Glutamatergic neuron (in vitro differentiated cells): ENCODE results near the gene SNAP25. TPM values are rescaled to one million over a fixed set of nuclear protein-coding genes. Genes with fewer than 3 reads are reported as not detected.

Experiments
- DNase-seq: peaks from one replicate; pipeline ENCODE4 v3.0.0; 2022
- H3K27ac Mint-ChIP-seq: one replicate; pipeline ENCODE4 v1.8.0; 2020; ENCODE audit warnings: mild to moderate bottlenecking, mixed read lengths, inconsistent platforms; ENCODE audit not compliant: unreplicated experiment
- H3K27me3 Mint-ChIP-seq: one replicate; pipeline ENCODE4 v1.8.0; 2020; ENCODE audit warnings: mild to moderate bottlenecking, moderate library complexity, mixed read lengths, inconsistent platforms; ENCODE audit not compliant: unreplicated experiment
- H3K36me3 Mint-ChIP-seq: one replicate; pipeline ENCODE4 v1.8.0; 2020; ENCODE audit warnings: mild to moderate bottlenecking, mixed read lengths, inconsistent platforms; ENCODE audit not compliant: unreplicated experiment
- H3K4me1 Mint-ChIP-seq: one replicate; pipeline ENCODE4 v1.8.0; 2020; ENCODE audit warnings: mild to moderate bottlenecking, low read depth, mixed read lengths, inconsistent platforms; ENCODE audit not compliant: unreplicated experiment
- H3K4me3 Mint-ChIP-seq: one replicate; pipeline ENCODE4 v1.8.0; 2020; ENCODE audit warnings: mild to moderate bottlenecking, mixed read lengths, inconsistent platforms; ENCODE audit not compliant: unreplicated experiment
- H3K9me3 Mint-ChIP-seq: one replicate; pipeline ENCODE4 v1.8.0; 2020; ENCODE audit warnings: mild to moderate bottlenecking, moderate library complexity, mixed read lengths, inconsistent platforms; ENCODE audit not compliant: unreplicated experiment
- total RNA-seq: library from RNA; stranded (reverse); fragmentation: NEBNext Ultra II Directional; extraction: Animal tissue kit (Norgen Biotek cat#: 25700); gene quantifications from one replicate; pipeline ENCODE4 v1.2.1, GENCODE V29; 2021; ENCODE audit not compliant: unreplicated experiment
- TF ChIP-seq, protein P1 (sequence below): fragments of 200-600 bp; sonication (generic); IDR thresholded peaks from one replicate; pipeline ENCODE4 v1.5.0; 2021; ENCODE audit not compliant: partially characterized antibody, unreplicated experiment

The SNAP25 gene
- total RNA-seq, 1 donor from 2014 or later, result 61.0 TPM

DNA sequence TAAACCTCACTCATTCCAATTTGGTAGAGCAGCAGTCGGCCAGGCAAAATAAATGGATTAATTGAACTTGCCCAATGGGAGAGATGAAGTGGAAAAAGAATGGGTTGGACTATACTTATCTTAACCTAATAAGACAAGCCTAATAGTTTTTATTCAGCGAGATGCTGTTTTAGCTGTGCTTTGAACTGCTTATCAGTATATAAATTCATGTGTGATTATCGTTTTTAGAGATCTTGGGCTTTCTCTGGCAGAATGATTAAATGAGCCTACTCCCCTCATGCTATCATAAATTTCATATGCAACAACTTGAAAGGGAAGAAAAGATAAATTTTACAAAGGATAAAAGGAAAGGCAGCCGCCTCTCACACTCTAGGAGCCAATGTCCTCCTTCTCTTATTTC is 59.8 kb downstream of the SNAP25 start:
- no peaks in the 10 kb centered on the region for H3K9me3 Mint-ChIP-seq
- H3K27me3 Mint-ChIP-seq, result no peaks in the 10 kb centered on the region

DNA sequence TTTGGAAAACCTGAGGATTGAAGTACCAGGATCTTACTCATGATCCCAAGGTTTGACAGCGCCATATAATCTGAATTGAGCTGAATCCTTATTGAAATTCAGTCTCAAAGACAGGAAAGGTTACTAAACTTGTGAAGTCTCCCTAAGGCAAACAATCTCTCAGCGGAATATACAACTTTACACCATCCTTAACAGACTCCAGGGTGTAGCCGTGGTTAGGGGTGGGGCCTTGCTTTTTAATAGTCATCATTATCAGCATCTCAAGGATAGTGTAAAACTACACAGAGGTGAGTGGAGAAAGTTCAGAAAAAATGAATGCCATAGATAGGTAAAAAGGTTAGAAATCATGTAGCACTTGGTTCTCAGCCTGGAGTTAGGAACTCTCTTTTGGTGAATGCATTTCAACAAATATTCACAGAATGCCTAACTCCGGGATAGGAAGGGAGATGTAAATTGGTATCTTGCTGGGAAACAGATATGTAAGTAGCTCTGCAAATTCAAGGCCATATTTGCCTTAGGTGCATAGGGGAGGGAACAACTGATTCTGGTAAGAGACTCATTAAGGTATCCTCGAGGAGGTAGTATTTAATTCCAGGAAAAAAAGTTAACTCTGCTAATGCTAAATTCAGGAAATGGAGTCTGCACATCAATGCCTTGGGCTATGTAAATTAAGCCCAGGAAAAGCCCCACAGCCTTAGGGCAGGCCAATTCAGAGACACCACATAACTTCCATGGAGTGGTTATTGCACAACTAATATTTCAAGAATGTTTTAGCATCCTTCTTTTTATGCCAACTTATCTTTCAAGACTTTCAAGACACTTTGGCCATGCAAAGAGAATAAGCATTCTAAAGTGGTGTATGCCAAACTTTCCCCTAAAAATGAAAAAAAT is 61.6 kb downstream of the SNAP25 start:
- H3K4me1 Mint-ChIP-seq, result peaks cover 3% of the 10 kb centered on the region
- TF ChIP-seq, protein P1, sequence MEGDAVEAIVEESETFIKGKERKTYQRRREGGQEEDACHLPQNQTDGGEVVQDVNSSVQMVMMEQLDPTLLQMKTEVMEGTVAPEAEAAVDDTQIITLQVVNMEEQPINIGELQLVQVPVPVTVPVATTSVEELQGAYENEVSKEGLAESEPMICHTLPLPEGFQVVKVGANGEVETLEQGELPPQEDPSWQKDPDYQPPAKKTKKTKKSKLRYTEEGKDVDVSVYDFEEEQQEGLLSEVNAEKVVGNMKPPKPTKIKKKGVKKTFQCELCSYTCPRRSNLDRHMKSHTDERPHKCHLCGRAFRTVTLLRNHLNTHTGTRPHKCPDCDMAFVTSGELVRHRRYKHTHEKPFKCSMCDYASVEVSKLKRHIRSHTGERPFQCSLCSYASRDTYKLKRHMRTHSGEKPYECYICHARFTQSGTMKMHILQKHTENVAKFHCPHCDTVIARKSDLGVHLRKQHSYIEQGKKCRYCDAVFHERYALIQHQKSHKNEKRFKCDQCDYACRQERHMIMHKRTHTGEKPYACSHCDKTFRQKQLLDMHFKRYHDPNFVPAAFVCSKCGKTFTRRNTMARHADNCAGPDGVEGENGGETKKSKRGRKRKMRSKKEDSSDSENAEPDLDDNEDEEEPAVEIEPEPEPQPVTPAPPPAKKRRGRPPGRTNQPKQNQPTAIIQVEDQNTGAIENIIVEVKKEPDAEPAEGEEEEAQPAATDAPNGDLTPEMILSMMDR, result no peak
- DNase-seq, result no peak
- H3K27me3 Mint-ChIP-seq, result no peaks in the 10 kb centered on the region
- no peak overlapping the region for H3K27ac Mint-ChIP-seq
- no peak overlapping the region for H3K4me3 Mint-ChIP-seq
- no peaks in the 10 kb centered on the region for H3K9me3 Mint-ChIP-seq
- no peaks in the 10 kb centered on the region for H3K36me3 Mint-ChIP-seq

More for the DNA sequence above, 59.8 kb downstream of the SNAP25 start:
- no peak for DNase-seq
- H3K27ac Mint-ChIP-seq, result no peak overlapping the region
- peaks cover 3% of the 10 kb centered on the region for H3K4me1 Mint-ChIP-seq
- H3K36me3 Mint-ChIP-seq, result no peaks in the 10 kb centered on the region
- TF ChIP-seq, protein P1, result no peak
- no peak overlapping the region for H3K4me3 Mint-ChIP-seq

DNA sequence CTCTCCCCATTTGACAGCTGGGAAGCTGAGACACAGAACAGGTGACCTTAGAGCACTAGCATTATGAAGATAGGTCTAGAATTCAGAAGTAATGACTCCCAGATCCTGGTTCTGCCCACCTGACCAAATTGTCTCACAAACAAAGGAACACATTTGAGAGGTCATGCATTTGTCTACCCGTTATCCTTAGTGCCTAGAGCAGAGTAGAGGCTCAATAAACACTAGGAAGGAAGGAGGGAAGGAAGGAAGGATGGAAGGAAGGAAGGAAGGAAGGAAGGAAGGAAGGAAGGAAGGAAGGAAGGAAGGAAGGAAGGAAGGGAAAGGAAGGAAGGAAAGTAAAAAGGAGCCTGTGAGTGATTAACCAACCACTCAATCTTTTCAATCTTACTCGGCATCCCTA is 63.3 kb downstream of the SNAP25 start:
- peaks cover 3% of the 10 kb centered on the region for H3K4me1 Mint-ChIP-seq
- no peak overlapping the region for H3K27ac Mint-ChIP-seq

DNA sequence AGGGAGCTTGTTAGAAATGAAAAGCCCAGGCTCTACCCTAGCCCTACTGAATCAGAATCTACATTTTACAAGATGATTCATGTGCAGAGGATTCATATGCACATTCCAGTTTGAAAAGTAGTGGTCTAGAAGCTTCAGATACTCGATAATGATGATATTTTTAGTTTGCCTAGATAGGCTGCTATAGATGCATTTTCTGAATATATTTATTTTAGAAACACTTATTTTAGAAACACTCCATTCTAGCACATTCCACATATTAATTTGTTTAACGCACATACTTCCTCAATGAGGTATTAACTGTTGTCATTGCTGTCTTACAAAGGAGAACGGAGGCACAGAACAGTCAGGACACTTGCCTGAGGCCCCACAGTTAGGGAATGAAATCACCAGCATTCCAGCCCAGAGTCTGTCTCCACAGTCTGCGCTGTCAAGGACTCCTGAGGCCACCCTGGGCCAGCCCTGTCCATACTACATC is 64.4 kb downstream of the SNAP25 start:
- no peak overlapping the region for H3K4me3 Mint-ChIP-seq
- no peak for DNase-seq
- peaks cover 3% of the 10 kb centered on the region for H3K4me1 Mint-ChIP-seq
- no peaks in the 10 kb centered on the region for H3K36me3 Mint-ChIP-seq
- no peak overlapping the region for H3K27ac Mint-ChIP-seq
- H3K27me3 Mint-ChIP-seq, result no peaks in the 10 kb centered on the region
- no peaks in the 10 kb centered on the region for H3K9me3 Mint-ChIP-seq
- TF ChIP-seq, protein P1, result no peak

More for the DNA sequence above, 63.3 kb downstream of the SNAP25 start:
- Mint-ChIP-seq H3K36me3 (no peaks in the 10 kb centered on the region), H3K9me3 (no peaks in the 10 kb centered on the region), H3K27me3 (no peaks in the 10 kb centered on the region), H3K4me3 (no peak overlapping the region)
- DNase-seq, result no peak
- TF ChIP-seq, protein P1, result no peak

DNA sequence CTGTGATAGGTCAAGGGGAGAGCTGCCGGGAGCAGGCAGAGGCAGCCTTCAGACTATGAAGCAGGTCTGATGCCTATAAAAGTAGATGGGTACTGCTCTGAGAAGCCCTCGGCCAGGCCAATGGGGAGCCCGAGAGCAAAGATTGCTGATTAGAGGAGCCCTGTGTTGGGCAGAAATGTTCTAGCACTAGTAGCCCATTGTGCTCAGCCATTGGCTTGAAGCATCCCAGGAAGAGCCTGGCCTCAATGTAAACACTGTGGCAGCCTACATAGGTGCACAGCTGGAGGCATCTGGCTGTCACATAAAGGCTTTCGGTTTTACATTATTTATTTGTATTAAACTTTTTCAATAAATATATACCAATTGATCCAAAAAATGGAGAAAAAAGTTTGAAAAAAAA is 67.7 kb downstream of the SNAP25 start:
- TF ChIP-seq, protein P1, result no peak
- H3K4me3 Mint-ChIP-seq, result no peak overlapping the region
- no peaks in the 10 kb centered on the region for H3K36me3 Mint-ChIP-seq
- no peaks in the 10 kb centered on the region for H3K27me3 Mint-ChIP-seq
- no peak overlapping the region for H3K27ac Mint-ChIP-seq
- DNase-seq, result no peak
- peaks cover 3% of the 10 kb centered on the region for H3K9me3 Mint-ChIP-seq
- H3K4me1 Mint-ChIP-seq, result peaks cover 9% of the 10 kb centered on the region
